GM18520 (cell line): ENCODE data around the gene SHFL.
A peak's percentile ranks its signal among the peaks of the same experiment; 100 is the strongest.

ENCODE experiments used
- ATAC-seq: cut with Tn5 transposase; IDR thresholded peaks from one replicate; pipeline ENCODE4 v1.9.1; 2021; ENCODE audit not compliant: unreplicated experiment

SHFL gene

GRCh38 chr19:10087296-10088061, 1.4 kb downstream of the SHFL start:
- ATAC-seq, result no peak

DNA sequence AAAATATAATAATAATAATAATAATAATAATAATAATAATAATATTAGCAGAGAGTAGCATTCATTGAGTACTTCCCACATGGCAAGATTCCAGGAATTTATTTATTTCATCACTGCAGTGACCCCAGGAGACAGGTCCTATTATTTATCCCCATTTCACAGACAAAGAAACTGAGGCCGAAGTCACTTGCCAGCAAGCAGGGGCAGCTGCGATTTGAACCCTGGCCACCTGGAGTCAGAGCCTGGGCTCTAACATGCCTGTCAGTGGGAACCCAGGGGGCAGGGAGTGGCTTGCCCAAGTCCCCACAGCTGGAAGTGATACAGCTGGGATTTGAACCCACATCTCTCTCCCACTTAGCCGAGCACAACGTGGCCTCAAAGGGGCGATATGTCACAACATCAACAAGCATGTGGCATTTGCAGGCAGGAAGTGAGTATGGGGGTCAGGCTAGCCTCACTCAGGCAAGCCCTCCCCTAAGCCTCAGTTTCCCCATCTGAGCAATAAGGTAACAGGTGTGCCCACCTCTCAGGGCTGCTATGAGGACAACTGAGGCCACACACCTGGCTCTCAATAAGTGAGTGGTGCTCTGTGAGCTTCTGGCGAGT, 2.9 kb downstream of the SHFL start:
- ATAC-seq, result no peak

- ATAC-seq, result no peak
Measured at GRCh38 chr19:10089801-10090375, 3.8 kb downstream of the SHFL start.

DNA sequence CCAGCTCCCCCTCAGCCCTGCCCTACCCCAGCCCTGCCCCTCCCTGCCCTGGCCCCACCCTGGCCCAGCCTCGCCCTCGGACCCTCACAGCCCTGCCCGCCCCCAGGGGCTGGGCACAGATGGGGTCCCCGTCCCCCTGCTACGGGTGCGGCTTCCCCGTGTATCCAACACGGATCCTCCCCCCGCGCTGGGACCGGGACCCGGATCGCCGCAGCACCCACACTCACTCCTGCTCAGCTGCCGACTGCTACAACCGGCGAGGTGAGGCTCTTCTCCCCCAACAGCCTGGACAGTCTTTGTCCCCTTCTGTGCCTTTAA, 5.2 kb downstream of the SHFL start:
- ATAC-seq, result no peak

- no peak for ATAC-seq
Measured at GRCh38 chr19:10091895-10092641, 6.0 kb downstream of the SHFL start.

DNA sequence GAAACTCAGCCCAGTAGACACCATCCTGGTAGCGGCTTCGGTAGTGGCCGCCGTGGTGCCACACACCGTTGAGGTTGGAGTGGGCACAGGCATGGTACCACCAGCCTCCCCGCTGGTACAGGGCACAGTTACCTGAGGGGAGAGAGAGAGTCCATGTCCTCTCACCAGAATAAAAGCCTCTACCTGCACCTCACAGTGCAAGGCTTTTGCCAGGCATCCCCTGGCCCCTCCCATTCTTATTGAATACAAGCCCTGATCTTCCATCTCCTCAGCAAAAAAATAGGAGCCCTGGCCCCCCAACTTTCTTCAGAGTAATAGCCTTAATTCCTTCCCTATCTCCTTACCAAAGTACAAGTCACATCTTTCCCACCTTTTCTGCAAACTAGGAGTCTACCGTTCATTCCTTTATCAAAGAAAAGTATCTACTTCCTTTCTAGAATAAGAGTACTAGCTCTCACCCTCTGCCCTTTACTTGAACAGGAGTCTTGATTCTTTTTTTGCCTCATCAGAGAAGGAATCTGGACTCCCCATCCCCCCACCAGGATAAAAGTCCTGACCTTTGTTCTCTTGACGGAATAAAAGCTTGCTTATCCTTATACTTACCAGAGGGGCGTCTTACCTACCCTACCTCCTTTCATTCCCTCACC, 6.7 kb downstream of the SHFL start:
- no peak for ATAC-seq

DNA sequence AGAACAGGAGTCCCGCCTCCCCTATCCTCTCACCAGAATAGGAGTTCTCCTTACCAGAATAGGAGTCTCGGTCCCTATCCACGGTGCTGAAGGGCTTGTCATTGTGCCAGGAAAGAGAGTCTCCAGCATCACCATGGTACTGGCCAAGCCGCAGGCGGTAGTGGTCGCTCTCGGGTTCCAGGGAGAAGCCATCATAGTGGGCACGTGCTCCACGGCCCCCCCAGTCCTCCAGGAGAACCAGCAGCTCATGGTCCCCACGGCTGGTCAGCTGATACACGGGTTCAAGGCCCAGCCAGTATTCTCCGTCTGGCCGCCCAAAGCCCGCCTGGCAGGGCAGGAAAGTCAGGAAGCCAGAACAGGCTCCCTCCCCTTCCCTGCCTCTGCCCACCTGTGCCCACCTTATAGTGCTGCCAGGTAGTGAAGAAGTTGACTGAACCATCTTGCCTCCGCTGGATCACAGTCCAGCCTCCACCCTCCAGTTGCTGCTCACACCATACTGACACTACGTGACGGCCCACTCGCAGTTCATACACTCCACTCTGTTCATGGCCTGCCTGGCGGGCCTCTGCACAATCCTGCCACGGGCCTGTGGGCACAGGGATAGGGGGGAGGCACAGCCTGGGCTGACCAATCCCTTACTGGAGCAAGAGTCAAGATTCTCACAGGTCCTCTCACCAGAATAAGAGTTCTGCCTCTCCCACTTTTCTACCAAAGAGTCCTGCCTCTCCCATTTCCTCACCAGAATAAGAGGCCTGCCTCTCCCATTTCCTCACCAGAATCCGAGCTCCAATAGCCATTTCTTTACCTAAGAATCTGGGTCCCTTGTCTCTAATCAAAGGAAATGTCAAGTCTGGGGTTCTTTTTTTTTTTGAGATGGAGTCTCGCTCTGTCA, 7.4 kb downstream of the SHFL start:
- no peak for ATAC-seq

DNA sequence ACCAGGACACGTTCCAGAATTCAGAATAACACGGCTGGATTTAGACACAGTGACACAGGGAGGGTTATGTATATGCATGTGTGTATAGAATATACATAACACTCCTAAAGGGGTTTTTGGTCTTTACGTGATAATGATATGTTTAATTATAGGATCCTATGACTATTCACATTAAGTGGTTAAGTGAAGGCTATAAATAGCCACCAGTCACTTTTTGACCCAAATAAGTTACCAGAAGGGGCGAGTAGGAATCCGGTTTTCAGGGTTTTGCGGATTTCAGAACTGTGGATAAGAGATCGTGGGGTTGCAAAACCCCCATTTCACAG, 9.5 kb downstream of the SHFL start:
- ATAC-seq, result no peak

- ATAC-seq, result peak; percentile 79
Measured at GRCh38 chr19:10095948-10096614, 10.0 kb downstream of the SHFL start.

DNA sequence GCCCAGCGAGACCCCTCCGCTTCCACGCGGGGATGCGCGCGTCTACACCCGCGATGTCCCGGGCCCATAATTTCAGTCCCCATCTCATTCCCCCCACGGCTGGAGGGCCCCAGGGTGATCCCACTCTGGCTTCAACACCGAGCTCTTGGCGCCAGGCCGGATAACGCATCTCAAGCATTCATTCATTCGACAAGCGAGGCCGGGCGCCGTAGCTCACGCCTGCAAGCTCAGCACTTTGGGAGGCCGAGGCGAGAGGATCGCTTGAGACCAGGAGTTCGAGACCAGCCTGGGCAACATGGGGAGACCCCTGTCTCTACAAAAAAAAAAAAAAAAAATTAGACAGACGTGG, 10.5 kb downstream of the SHFL start:
- no peak for ATAC-seq

DNA sequence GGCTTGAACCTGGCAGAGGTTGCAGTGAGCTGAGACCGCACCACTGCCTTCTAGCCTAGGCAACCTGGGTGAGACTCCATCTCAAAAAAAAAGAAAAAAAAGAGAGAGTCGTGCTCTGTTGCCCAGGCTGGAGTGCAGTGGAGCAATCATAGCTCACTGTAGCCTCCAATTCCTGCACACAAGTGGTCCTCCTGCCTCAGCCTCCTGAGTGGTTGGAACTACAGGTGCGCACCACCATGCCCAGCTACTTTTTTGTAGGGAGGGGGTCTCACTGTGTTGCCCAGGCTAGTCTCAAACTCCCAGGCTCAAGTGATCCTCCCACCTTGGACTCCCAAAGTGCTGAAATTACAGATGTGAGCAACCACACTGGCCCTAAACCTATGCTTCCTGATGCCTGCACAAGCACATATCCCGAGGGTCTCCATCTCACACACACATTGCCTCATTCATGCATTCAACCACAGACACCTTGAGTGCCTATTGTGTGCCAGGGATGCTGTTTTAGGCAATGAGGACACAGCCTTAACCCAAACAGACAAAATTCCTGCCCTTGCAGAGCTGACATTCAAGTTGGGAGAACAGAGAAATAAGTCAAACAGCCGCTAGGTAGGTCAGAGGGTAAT, 14.2 kb downstream of the SHFL start:
- no peak for ATAC-seq

DNA sequence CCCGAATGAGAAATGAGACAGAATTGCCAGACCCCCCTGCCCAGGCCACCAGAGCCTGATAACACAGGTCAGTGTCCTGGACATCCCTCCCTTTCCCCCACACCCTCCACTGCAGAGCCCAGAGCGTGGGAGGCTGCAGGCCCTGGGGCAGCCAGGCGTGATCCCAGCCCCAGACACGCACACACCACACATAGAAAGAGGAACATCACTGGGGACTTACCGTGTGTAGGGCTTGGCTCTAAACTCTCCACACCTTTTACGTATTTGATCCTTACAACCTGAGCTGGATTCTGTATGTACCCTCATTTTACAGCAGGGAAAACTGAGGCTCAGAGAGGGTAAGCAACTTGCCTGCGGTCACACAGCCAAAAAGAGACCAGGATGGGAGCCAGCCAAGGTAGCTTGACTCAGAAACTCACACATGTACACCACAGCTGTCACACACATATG, 16.7 kb downstream of the SHFL start:
- peak; percentile 18 for ATAC-seq

- ATAC-seq, result no peak
Measured at GRCh38 chr19:10104130-10104513, 18.0 kb downstream of the SHFL start.

DNA sequence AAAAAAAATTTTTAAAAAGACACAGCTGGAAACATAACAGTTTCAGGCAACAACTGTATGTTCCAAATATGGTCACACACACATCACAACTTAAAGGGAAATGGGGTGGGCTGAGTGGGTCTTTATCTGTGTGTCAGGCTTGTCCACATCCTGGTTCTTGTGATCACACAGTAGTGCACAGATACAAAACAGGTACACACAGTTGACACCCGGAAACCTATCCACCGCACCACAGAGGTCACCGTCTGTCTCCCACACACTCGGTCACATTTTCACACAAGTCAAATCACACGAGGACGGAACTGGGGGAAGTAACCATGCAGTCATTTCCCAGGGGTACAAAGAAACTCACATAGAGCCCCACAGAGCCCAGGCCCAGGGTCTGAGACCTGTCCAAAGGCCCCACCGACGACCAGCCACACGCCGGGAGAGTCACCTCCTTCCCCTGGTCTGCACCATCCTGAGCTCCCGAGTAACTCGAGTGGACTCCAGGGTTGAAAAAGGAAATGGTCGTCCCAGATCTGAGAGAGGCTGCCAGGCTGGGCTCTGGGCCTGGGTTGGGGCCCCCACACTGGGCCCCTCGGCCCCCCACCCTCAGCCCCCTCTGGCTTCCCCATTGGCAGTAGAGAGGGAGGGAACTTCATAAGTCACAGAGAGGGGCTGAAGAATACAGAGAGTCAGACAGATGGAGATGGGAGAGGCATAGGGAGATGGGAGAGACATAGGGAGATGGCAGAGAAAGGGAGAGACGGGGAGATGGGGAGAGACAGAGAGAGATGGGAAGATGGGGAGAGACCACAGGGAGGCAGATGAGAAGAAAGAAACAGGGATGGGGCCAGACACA, 18.8 kb downstream of the SHFL start:
- peak; percentile 33 for ATAC-seq

GRCh38 chr19:10105509-10106099, 19.5 kb downstream of the SHFL start:
- ATAC-seq, result no peak

DNA sequence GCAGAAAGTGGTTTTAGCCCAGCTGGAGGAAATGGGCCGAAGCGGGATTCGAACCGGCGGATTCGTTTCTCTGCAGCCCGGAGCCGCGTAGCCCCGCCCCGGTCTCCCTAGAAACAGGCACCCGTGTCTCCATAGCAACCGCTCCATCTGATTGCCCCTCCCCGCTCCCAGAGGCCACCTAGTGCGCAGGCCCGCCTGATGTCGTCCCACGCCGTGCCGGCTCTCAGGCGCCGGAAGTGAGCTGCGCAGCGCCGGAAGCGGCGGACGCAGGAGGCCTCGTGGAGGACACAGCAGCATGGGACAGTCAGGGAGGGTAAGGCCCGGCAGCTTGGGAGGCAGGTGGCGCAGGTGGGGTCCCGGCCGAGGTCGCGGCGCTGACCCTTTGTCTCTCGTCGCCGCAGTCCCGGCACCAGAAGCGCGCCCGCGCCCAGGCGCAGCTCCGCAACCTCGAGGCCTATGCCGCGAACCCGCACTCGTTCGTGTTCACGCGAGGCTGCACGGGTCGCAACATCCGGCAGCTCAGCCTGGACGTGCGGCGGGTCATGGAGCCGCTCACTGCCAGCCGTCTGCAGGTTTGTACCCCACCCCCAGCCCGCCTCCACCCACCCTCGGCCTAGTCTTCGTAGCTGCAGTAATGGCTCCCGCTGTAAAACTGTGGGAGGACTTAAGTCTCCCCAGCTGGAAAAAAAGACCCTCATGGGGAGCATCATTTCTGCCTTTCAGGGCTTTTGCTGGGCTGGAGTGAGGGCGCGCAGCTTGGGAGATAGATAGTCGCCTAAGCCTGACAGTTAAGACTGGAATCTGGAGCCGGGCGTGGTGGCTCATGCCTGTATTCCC, 20.2 kb downstream of the SHFL start, which contains the start of gene PPAN:
Gene PPAN (plus strand): TSS at position 263 of the 837 bp plus-strand sequence. CDS start 33 bp downstream, at position 296.
- peak; percentile 39 for ATAC-seq

- ATAC-seq, result no peak
Measured at GRCh38 chr19:10107254-10107653, 21.1 kb downstream of the SHFL start.
